SU-DHL-6 (cell line): ENCODE results near the gene GLYR1.

ENCODE experiments used
- CTCF ChIP-seq: fragments of 200-600 bp; sonication (generic); IDR thresholded peaks from one replicate; pipeline ENCODE4 v1.5.1; 2017; ENCODE audit warnings: antibody characterized with exemption, mild to moderate bottlenecking, low read length, moderate library complexity; ENCODE audit not compliant: insufficient read depth, poor library complexity, severe bottlenecking
- EZH2phosphoT487 ChIP-seq: fragments of 200-600 bp; sonication (generic), shearing (Covaris generic); conservative IDR thresholded peaks from 2 replicates; pipeline ENCODE4 v1.6.1; 2018; ENCODE audit warnings: mild to moderate bottlenecking, antibody characterized with exemption, low read length, moderate library complexity, mixed read lengths

GRCh38 chr16:4801962-4802658 is 45.0 kb downstream of the GLYR1 start, which contains the start of gene ROGDI:
- TF ChIP-seq CTCF (no peak), EZH2phosphoT487 (no peak)
